IPS DF 6.9 (cell line): ENCODE results near the gene NPC1.
"Not testable (repeated sequence)": the region's sequence is repeated elsewhere in the genome, so short reads cannot be mapped to it uniquely, and the experiment has no call there.

ENCODE experiments used
- DNase-seq: peaks from one replicate; pipeline ENCODE4 v3.0.0-alpha.2; 2013; ENCODE audit warnings: low read depth, low spot score
- H3K27ac ChIP-seq: one replicate; pipeline ENCODE4 v1.5.1; 2013; ENCODE audit warnings: low read length, control low read depth
- H3K27me3 ChIP-seq: 2 replicates; pipeline ENCODE4 v1.6.1; 2013; ENCODE audit warnings: mild to moderate bottlenecking, low read length; ENCODE audit not compliant: control insufficient read depth, insufficient read depth
- H3K36me3 ChIP-seq: 2 replicates; pipeline ENCODE4 v1.6.1; 2013; ENCODE audit warnings: low read length; ENCODE audit not compliant: control insufficient read depth, insufficient read depth
- H3K4me1 ChIP-seq: 2 replicates; pipeline ENCODE4 v1.6.1; 2013; ENCODE audit warnings: low read length; ENCODE audit not compliant: control insufficient read depth, insufficient read depth
- H3K4me3 ChIP-seq: 2 replicates; pipeline ENCODE4 v1.5.1; 2013; ENCODE audit warnings: mild to moderate bottlenecking, low read length
- H3K9me3 ChIP-seq: 2 replicates; pipeline ENCODE4 v1.6.1; 2013; ENCODE audit warnings: low read length, inconsistent platforms; ENCODE audit not compliant: control insufficient read depth, insufficient read depth
- WGBS: extraction: QIAGEN DNeasy Blood & Tissue Kit; methylation state at CpG from one replicate; pipeline ENCODE4 v1.1.7; 2013; ENCODE audit warnings: mixed read lengths, missing lambda C conversion rate; ENCODE audit not compliant: insufficient read length, insufficient coverage; 5-methylcytosine and 5-hydroxymethylcytosine counted together

Gene NPC1

GRCh38 chr18:23493654-23494053 lies 92.7 kb downstream of the NPC1 start:
- H3K9me3 ChIP-seq, result no peaks in the 10 kb centered on the region
- no CpG with 5 or more reads among the region's 1 CpG for WGBS
- no peaks in the 10 kb centered on the region for H3K36me3 ChIP-seq
- DNase-seq, result no peak
- H3K4me3 ChIP-seq, result no peak overlapping the region
- H3K27me3 ChIP-seq, result no peaks in the 10 kb centered on the region
- no peaks in the 10 kb centered on the region for H3K4me1 ChIP-seq
- no peak overlapping the region for H3K27ac ChIP-seq

DNA sequence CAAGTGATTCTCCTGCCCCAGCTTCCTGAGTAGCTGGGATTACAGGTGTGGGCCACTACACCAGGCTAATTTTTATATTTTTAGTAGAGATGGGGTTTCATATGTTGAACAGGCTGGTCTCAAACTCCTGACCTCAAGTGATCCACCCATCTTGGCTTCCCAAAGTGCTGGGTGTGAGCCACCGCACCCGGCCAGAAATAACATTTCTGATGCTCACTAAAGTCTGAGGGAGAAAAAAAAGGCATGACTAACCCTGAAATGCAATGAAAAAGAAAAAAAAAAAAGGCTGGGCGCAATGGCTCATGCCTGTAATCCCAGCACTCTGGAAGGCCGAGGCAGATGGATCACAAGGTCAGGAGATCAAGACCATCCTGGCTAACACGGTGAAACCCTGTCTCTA lies 96.7 kb downstream of the NPC1 start:
- H3K27ac ChIP-seq, H3K36me3 ChIP-seq, H3K4me1 ChIP-seq, H3K9me3 ChIP-seq, H3K27me3 ChIP-seq, H3K4me3 ChIP-seq, DNase-seq: not testable (repeated sequence)
- WGBS, result no CpG with 5 or more reads among the region's 5 CpGs

- DNase-seq, result no peak
- no peaks in the 10 kb centered on the region for H3K9me3 ChIP-seq
- H3K36me3 ChIP-seq, result no peaks in the 10 kb centered on the region
- H3K27ac ChIP-seq, result no peak overlapping the region
- peaks cover 2% of the 10 kb centered on the region for H3K4me1 ChIP-seq
- no CpG with 5 or more reads among the region's 14 CpGs for WGBS
- H3K4me3 ChIP-seq, result no peak overlapping the region
- H3K27me3 ChIP-seq, result no peaks in the 10 kb centered on the region
Measured at GRCh38 chr18:23487738-23488570, 98.4 kb downstream of the NPC1 start.

DNA sequence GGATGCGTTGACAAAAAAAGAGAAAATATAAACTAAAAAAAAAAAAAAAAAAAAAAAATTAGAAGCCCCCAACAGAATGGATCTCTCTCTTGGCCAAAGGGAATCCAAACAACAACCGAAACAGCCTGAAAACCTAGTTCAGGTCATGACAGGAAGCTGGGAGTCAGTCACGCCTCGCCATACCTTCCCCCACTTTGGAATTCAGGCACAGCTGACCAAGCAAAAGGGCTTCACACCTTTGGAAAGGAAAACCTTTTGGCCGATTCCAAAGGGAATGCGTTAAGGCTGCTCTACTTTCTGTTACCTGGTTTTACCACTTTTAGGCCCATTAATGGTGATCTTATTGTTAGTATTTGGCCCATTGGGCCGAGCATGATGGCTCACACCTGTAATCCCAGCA lies 100.9 kb downstream of the NPC1 start:
- no peaks in the 10 kb centered on the region for H3K36me3 ChIP-seq
- no peak overlapping the region for H3K27ac ChIP-seq
- H3K4me3 ChIP-seq, result no peak overlapping the region
- peaks cover 2% of the 10 kb centered on the region for H3K4me1 ChIP-seq
- no CpG with 5 or more reads among the region's 7 CpGs for WGBS
- DNase-seq, result no peak
- H3K27me3 ChIP-seq, result no peaks in the 10 kb centered on the region
- H3K9me3 ChIP-seq, result no peaks in the 10 kb centered on the region

DNA sequence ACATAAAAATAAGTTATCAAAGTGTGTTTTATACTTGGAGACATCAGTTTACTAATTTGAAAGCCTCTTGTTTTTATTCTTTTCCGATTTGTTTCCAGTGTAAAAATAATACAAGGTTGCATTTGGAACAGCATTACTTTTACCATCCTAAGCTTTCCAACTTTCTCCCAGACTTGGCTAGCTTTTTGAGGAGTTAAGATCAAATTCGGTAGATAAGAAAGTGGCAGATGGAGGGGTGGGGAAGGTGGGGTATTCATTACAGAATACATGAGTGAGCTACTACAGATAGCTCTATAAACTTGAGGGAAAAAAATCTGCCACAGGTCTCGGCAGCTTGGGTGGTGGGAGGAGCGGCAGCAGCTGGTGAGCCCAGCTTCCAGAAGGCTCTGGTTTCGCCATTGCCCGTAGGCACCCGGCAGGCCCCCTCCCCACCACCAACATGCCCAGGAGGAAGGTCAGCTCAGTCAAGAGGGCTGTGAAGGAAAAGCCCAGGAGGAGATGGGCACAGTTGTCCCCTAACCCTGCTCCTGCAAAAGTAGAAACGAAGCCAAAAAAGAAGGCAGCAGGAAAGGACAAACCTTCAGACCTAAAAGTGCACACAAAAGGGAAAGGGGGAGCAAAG lies 101.6 kb downstream of the NPC1 start:
- Histone ChIP-seq H3K4me1 (peaks cover 2% of the 10 kb centered on the region), H3K36me3 (no peaks in the 10 kb centered on the region), H3K27ac (no peak overlapping the region), H3K27me3 (no peaks in the 10 kb centered on the region), H3K9me3 (no peaks in the 10 kb centered on the region), H3K4me3 (no peak overlapping the region)
- WGBS, result no CpG with 5 or more reads among the region's 8 CpGs
- DNase-seq, result no peak
